GM18858 (cell line): ENCODE measurements around the gene AGR2.

Experiments
- ATAC-seq: cut with Tn5 transposase; IDR thresholded peaks from one replicate; pipeline ENCODE4 v1.9.1; 2021; ENCODE audit not compliant: unreplicated experiment

The AGR2 gene

DNA sequence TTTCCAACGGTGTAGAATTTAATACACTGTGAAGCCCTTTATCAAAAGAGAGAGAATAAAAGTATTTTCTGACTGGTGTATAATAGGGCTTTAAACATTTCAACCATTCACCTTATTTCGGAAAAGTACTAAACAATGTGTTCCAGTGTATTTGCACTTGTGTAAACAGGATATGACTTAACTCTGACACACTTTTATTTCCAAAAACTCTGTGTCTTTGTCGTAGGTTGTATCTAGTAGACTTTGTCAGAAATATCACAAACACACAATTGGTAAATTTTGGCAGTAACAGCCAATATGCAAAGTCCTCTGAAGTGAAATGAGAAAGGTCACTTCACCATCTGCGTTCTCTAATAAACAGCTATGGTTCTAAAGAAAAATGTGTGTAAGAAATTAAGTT, 61.6 kb downstream of the AGR2 start:
- no peak for ATAC-seq

DNA sequence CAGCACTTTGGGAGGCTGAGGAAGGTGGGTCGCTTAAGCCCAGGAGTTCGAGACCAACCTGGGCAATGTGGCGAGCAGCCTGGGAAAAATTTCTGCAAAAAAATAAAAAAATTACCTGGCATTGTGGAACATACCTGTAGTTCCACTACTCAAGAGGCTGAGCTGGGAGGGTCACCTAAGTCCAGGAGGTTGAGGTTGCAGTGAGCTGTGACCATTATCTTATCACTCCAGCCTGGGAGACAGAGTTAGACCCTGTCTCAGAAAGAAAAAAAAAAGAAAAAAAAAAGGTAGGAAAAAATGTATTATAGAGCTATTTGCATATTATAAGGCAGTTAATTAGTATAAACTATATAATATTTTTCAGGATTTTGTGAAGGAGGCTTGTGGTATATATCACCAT, 62.3 kb downstream of the AGR2 start:
- no peak for ATAC-seq
